GM18508 (cell line): ENCODE results near the gene NKIRAS2.

Experiments
- ATAC-seq: cut with Tn5 transposase; IDR thresholded peaks from one replicate; pipeline ENCODE4 v1.9.1; 2021; ENCODE audit warnings: moderate number of reproducible peaks; ENCODE audit not compliant: insufficient read depth, unreplicated experiment

Gene NKIRAS2

DNA sequence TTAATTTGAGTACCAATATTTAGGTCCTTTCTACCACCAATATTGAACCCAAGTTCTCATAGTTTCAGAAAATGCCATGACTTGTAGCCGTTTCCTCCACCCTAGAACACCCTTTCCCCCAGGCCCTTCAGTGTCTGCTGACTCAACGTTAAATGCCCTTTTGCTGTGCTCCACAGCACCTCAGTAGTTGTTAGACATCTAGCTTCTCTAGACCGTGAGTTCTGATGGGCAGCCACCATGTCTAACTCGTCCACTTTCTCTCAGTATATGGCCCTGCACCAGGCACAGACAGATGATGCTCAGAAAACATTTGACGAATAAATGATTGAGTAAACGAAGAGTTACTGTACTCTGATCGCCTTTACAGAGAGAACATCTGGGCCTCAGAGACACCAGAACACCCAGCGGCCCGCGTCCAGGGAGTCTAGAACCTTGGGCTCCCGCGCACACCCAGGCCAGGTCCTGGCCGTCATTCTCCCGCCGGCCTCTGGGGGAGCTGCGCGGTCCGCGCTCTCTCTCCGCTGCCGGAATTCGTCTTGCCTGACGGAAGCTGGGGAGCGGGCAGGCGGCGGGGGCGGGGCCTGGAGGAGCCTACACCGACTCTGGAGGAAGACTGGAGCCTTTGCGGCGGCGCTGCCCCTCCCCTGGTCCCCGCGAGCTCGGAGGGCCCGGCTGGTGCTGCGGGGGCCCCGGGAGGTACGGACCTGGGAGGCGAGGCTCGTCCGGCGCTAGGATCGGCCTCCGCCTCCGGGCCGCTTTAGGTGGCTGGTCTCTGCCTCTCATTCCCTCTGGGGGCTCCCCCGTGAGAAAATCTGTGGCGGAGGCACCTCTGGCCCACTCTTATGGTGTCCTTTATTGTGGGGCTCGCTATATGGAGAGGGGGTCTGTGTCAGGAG, at the start of gene NKIRAS2:
Gene NKIRAS2 (plus strand): TSS at position 582 of the 896 bp plus-strand sequence. CDS start 1,488 bp downstream, outside the sequence.
- ATAC-seq: no peak

DNA sequence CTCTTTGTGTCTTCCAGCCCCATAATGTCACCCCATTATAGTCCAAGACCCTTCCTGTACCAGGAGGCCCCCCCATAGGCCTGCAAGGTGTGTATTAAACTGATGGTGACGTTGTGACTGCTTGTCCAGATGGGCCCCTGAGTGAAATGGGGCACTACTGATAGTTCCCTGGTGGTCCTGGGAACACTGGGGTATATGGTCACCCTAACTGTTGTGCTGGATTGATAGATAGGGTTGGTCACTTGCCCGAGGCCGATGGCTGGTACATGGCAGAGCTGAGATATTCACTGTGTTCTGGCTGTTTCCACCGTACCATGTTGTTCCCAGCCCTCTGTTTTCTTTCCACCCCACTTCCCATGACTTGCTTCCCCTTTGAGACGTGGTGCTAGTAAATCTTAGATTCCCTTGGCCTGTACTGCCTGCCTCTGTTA, 49.0 kb upstream of the NKIRAS2 start:
- ATAC-seq: no peak

DNA sequence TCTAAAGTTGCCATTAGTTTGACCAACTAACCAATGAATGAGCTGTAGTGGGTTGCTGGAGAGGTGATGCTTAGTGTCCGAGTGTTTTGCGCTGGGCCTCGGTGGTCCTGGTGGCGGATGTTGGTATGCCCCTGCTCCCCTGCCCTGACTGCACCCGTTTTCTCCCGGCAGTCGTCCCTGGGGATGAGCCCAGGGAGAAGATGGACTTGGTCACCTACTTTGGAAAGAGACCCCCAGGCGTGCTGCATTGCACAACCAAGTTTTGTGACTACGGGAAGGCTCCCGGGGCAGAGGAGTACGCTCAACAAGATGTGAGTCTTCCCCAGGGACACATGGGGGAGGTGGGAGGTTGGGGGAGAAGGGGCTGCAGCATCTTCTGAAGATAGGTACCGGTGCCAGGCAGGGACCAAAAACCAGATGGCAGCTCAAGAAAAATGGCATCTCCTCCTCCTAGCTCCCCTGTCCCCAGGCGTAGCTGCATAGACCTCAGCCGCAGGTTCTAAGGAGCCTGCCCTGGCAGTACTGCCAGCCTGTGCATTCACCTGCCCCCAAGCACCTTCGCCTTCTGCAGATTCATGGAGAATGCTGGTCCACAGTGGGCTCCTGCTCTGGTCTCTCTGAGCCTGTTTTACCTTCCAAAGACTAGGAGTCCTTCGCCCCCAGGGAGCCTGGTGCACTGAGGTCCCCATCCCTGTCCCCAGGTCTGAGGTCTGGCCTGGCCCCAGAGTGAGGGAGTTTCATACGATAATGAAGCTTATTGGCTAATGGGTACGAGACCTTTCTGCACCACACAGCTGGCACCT, 48.0 kb upstream of the NKIRAS2 start:
- no peak for ATAC-seq

DNA sequence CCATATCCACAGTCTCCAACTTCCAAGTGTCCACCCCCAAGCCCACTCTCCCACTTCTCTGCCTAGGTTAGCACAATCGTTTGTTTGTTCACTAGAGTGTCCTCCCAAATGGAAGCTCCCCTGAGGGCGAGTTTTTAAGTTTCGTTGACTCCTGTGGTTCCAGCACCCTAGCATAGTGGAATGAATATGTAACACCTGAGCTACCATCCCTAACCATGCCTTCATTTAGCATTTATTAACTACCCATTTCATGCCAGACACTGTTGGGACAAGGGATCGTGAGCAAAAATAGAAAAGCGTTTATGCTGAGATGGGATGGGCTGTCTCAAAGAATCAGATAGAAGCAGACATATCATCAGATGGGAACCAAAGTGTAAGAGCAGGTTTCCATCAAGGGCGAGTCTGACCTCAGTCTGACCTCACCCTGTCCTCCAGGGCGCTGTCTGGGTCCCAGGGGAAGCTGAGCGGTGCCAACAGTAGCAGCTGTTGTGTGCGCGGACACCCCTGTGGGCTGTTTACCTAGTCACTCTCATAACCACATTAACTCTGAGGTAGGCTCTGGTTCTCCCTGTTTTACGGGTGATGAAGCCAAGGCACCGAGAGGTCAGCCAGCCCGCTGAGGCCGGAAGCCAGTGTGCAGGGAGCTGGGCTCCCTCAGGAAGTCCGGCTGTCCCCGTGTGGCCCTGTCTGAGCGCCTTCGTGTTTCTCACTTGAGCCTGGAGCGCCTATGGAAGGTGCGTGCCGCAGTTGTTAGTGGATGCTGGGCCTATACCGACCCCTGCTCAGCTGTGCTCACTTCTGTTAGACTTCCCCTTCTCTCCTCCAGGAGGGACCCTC, 47.1 kb upstream of the NKIRAS2 start:
- ATAC-seq: no peak

DNA sequence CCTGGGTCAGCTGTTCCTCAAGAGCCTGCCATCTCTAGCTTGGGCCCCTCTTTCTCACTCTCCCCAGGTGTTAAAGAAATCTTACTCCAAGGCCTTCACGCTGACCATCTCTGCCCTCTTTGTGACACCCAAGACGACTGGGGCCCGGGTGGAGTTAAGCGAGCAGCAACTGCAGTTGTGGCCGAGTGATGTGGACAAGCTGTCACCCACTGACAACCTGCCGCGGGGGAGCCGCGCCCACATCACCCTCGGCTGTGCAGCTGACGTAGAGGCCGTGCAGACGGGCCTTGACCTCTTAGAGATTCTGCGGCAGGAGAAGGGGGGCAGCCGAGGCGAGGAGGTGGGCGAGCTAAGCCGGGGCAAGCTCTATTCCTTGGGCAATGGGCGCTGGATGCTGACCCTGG, 46.5 kb upstream of the NKIRAS2 start:
- ATAC-seq: no peak

DNA sequence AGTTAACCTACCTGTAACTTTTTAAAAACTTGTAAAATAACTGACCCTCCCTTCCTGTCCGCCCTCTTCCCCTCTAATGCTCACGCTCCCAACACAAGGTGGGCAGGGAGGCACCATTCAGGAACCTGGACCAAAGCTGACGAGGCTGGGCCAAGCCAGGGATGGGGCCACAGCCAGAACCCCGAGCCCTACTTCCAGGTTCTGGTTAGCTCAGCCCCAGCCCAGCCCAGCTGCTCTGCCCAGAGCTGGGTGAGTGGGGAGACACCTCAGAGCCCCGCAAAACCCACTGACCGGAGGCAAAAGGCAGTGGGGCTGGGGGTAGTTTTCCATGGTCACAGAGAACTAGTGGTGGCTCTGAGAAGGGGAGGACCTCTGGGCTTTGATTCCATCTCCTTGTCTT, 45.9 kb upstream of the NKIRAS2 start:
- no peak for ATAC-seq

DNA sequence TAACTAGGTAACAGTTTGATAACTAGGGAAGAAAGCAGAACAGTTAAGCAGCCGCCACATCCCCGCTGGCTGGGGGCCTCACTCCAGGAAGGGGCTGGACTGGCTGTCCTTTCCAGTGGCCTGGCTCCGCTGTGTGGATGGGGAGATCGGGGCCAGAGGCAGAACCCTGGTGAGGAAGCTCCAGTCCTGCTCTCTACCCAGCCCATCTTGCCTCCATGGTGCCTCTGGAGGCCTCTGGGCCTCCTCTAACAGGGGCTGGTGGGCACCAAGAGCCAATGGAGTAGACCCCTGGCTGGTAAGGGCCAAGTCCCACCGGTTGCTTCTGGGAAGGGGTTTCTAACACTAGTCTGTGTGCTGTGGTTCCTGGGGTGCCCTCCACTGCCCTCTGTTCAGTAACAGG, 45.2 kb upstream of the NKIRAS2 start:
- no peak for ATAC-seq

DNA sequence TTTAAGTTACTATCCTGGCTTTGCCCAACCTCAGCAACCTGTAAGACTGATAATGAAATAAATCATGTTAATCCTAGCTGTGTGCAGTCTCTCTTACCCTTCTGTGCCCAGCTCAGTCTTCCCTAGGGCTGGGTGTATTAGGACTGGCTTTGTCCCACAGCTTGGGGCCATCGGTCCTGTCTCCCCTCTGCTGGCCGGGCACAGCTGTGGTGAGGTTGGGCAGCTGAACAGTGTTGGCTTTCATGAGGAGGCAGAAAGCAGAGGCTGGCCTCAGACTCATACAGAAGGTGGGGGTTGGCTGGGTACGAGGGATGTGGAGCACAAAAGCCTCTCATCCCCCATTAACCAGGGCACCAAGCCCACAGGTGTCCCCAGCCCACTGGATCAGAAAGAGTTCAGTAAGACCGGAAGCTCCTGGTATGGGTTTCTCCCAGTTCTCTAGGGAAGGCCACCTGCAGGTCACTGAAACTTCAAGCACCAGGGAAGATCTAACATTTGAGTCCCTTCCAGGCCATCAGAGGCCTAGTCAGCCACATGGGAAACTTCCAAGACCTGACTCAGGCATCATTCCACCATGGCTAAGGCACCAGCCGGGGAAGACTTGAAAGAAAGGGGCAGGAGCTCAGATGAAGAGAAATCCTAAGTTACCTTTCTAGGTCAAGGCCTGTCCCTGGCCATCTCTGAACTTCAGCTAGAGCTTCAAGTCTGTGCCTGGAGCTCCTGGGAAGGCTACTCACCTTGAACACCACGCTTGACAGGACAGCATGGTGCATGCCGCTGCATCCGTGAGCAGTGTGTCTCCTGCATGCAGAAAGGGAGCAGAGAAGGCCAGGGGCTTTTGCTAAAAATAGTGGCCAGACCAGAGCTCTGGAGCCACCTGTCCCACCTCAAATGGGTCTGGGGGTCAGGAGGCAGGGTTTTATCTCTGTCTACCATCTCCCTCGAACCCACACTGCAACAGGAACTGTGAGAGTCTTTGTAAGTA, 44.5 kb upstream of the NKIRAS2 start:
- ATAC-seq: no peak

DNA sequence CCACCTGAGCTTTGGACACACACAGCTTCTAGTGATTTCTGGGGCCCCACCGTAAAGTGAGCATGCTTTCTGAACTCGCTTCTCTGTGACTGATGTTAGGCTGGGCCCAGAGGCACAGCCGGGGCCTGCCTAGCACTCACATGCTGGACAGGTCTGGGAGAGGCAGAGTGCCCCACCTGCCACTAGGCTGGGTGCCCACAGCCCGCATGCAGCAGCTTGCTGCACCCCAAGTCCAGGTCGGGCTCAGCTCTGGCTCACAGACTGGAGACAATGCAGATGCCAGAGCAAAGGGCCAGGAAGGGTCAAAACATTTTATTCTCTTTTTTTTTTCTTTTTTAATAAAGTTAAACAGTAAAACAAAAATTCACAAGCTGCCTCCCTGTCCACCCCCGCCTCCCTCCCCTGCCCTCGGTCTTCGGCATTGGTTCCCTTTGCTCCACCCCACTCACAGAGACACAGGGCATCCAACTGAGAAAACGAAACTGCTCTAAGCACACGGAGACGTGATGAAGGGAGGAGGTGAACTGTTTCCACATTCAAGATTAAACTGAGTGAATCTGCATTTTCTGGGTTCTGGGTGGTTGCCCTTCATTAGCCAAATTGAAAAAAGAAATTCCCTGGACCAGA, 43.6 kb upstream of the NKIRAS2 start:
- ATAC-seq: no peak

DNA sequence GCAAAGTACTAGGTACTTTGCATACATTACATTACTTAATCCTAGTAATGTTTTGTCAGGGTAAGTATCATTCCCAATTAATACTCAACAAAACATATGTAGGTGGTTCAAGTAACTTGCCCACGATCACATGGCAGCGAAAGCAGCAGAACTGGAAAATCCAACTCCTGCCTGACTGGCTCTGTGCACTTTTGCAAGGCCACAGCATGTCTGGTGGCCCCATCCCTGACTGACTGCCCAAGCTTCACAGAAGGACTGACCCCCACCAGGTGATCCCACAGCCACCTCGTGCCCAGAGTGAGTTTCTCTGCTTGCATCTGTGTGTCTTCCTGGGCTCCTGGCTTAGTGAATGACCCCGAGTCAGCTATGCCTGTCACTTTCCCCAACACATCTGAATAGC, 41.9 kb upstream of the NKIRAS2 start:
- no peak for ATAC-seq

DNA sequence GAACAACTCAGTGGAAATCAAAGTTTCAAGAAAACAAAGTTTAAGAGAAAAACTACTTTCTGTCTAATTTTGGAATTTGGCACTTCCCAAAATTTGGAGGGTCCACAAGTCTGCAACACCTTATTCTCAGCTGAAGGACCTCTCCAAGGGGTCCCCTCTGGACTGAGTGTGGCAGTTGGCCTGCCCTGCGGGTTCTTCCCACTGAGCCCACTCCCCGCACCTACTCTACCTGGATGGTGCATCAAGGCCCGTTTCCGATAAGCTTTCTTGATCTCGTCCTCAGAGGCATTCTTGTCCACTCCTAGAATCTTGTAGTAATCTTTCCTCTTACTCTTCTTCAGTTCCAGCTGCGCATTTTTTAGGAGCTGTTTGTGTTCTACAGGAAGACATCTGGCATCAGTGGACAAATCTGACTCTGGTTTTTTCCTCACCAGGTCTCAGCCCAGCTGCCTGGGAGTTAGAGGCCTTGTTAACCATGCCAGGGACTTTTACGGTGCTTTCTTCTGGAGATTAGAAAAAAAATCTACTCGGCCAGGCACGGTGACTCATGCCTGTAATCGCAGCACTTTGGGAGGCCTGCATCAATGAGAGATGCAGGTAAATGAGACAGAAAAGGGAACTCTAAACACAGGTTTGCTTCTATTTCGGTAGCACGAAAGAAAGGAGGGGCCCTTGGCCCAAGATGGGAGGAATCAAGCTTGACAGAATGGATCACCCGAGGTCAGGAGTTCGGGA, 37.7 kb upstream of the NKIRAS2 start:
- ATAC-seq: no peak

DNA sequence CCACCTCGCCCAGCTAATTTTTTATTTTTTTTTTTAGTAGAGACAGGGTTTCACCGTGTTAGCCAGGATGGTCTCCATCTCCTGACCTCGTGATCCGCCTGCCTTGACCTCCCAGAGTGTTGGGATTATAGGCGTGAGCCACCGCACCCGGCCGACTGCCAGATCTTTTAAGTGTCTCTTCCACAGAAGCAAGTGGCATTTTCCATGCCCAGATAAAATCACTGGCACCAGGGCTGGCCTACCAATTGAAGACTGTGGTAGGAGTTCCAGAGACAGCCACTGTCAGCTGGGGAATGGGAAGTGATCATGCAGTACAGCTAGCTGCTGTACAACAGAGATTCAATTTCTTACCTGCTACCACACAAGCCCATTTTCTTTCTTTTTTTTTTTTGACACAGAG, 35.4 kb upstream of the NKIRAS2 start:
- ATAC-seq: no peak

DNA sequence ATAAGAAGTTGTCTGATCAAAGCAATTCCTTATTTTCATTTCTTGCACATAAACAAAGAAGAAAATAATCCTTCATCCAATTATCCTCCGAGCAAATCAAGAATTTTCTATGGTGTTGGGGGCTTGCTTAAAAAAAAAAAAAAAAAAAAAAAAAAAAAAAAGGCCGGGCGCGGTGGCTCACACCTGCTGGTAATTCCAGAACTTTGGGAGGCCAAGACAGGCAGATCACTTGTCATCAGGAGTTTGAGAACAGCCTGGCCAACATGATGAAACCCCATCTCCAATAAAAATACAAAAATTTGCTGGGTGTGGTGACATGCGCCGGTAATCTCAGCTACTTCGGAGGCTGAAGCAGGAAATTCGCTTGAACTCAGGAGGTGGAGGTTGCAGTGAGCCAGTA, 34.0 kb upstream of the NKIRAS2 start:
- no peak for ATAC-seq

DNA sequence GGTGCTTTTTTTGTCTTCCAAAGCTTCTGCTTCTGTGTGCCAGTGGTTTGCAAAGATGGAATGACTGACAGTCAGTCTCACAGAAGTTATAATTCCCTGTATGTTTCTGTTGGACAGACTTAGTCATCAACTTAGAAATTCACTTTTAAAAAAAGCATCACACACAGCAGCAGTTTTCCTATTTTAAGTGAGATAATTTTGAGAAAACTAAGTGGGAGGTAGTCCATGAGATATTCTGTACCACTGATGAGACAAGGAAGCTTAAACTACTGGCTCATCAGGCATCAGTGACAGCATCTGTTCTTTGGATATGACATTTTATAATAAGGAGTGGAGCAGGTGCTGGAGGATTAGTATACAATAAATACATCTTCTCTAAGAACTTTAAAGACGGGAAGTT, 33.3 kb upstream of the NKIRAS2 start:
- no peak for ATAC-seq

DNA sequence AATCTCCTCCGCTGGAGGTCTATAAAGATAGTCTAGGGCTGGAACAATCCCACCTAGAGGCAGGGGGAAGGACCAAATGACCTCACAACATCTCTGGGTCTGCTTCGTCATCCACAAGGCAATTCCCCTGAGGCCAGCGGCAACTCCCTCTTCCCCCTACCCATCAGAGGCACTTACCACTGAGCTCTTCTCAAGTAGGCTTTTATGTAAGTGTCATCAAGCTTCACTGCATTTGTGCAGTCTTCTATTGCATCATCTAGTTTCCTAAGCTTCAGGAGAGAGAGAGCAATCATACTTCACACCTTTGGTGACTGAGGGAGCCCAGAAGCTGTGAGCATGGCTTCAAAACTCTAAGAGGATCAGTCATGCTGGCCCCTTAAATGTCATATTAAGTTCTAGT, 32.2 kb upstream of the NKIRAS2 start:
- ATAC-seq: no peak

DNA sequence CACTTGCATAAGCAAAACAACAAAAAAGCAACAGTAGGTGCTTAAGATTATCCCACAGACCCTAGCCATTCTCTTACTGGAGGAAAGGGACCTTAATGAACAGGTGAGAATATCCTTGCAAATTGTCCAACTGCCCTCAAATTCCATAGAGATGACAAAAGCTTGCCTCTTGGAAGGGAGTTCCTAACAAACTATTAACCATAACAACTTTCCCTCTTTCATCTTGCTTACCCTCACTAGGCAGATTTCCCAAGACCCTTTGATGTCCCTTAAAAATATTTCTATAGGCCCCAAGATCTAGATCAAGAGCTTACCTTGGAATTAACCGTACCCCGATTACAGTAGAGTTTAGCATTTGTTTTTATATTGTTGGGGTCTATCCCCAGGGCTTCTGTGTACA, 31.5 kb upstream of the NKIRAS2 start:
- no peak for ATAC-seq

DNA sequence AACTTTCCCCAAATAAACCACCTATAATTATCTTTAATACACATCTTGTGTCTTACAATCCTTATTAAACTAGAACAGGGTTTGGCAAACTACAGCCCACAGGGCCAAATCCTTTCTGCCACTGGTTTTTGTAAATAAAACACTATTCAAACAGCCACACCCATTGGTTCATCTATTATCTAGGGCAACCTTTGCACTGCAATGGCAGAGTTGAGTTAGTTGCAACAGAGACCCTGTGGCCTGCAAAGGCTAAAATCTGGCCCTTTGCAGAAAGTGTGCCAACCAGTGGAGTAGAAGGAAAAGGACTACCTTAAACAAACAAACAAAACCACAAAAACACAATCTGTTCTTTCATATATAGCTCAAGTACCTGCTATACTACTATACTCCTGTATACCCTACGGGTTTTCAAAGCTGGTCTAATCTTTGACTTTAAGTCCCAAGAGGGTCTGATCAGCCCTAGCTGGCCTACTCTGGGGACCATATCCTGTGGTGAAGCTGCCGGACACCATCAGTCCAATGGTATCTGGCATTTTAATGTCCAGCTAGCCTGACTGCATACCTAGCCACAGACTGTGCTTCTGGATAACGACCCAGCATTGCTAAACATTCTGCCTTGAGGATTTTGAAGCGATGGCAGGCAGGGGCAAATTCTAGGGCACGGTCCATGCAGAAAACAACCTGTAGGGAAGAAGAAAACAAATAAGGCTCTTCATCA, 30.0 kb upstream of the NKIRAS2 start:
- ATAC-seq: no peak

DNA sequence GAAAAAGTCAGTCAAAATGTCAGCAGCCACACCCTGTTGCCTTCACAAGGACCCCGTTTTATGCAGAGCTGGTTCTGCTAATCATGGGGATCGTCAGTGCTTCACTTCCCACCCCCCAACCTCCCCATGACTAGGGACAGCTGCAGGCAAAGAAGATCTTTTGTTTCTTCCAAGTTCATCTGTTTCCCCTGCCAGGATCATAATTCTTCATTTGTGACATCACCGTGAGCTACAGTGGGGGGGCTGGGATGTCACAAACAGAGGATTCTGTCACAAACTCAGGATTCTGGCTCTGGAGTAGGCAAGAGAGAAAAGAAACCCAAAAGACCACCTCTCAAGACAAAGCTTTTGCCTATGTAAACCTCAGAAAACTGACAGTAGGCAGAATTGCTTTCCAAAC, 27.3 kb upstream of the NKIRAS2 start:
- ATAC-seq: no peak
